ENCODE data around the gene HSPG2.

DNA sequence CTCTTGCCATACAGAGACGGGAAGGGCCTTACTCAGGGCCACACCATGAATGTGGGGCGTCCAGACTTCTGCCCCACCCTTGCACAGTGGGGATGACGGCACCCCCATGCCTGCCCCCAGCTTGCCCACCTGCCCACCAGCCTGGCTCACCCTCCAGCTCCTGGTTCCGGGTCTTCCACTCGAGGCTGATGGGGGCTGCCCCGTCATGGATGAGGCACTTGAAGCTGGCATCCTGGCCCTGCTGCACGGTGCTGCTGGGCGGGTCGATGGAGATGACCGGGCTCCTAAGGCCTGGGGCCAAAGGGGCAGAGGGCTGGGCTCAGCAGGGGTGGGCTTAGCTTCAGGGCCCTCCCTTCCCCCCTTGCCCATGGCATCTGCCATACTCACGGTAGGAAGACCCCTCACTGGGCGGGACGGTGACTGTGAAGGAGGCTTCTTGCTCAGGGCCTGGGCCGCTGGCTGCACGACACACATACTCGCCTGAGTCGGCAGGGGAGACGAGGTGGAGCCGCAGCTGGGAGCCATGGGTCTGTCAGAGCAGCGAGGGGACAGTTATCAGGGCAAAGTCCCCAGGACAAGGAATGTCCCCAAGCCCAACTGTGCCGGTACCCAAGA is 95.2 kb downstream of the HSPG2 start:
- TF ChIP-seq SPI1 (IDR thresholded peaks at IDR 0.05; ENCODE audit: low read depth, low read length) (no peak), POLR2A (IDR thresholded peaks at IDR 0.05; ENCODE audit: low read depth, low read length) (no peak)

Measured in GM12891 (cell line).